Measurements from ENCODE around the gene PLEK. TPM values are rescaled to one million over a fixed set of nuclear protein-coding genes. Genes with fewer than 3 reads are reported as not detected.

PLEK gene
- total RNA-seq, 1 experiment from 2014 or later: not detected

- DNase-seq (ENCODE audit: low read depth in 1 of 2, low spot score in 2 of 2): no peak
- Histone ChIP-seq H3K27me3 (replicated peaks) (no peaks in the 10 kb centered on the region), H3K4me3 (no peak overlapping the region), H3K4me1 (replicated peaks) (no peaks in the 10 kb centered on the region), H3K36me3 (no peaks in the 10 kb centered on the region), H3K9me3 (replicated peaks) (no peaks in the 10 kb centered on the region; the same call in 1 of the 2 replicates), H3K27ac (no peak overlapping the region)
Observed at GRCh38 chr2:68418855-68419254, 53.8 kb downstream of the PLEK start.

GRCh38 chr2:68420254-68420910 is 55.3 kb downstream of the PLEK start:
- DNase-seq (ENCODE audit: low read depth in 1 of 2, low spot score in 2 of 2): no peak
- Histone ChIP-seq H3K4me1 (replicated peaks) (no peaks in the 10 kb centered on the region), H3K27me3 (replicated peaks) (no peaks in the 10 kb centered on the region), H3K36me3 (no peaks in the 10 kb centered on the region), H3K9me3 (replicated peaks) (no peaks in the 10 kb centered on the region), H3K27ac (no peak overlapping the region), H3K4me3 (no peak overlapping the region)

DNA sequence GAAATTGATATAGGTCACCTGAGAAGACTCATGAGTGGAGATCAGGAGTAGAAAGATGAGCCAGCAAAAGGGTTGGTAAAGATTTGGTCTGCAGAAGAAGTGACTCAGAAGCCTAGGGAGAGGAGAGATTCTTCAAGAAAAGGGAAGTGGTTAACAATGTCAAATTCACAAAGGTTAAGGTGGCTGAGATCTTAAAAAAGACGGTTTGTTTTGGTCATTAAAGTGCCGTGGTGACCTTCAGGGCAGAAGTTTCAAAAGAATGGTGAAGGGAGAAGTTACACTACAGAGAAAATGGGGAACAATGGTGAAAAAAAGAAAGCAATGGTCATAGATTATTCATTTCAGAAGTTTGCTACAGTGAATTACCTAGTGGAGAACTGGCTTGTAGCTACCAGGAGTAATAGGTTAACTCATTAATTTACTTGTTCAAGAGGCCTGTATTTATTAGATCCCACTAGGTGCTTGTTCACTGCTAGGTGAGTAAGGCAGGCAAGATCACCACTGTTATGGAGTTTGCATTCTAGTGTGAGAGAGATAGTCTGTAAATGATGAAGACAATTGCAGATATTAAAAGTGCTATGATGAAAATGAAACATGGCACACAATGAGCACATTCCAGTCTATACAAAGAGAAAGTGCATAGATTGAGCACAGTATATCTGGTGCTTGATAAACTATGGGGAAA is 59.0 kb downstream of the PLEK start:
- no peak overlapping the region for H3K27ac ChIP-seq
- H3K4me1 ChIP-seq (replicated peaks): peaks cover 11% of the 10 kb centered on the region; the same call in 1 of the 2 replicates
- no peaks in the 10 kb centered on the region for H3K27me3 ChIP-seq (replicated peaks)
- no peaks in the 10 kb centered on the region for H3K9me3 ChIP-seq (replicated peaks)
- H3K36me3 ChIP-seq: no peaks in the 10 kb centered on the region
- no peak for DNase-seq (ENCODE audit: low read depth in 1 of 2, low spot score in 2 of 2)
- no peak overlapping the region for H3K4me3 ChIP-seq

DNA sequence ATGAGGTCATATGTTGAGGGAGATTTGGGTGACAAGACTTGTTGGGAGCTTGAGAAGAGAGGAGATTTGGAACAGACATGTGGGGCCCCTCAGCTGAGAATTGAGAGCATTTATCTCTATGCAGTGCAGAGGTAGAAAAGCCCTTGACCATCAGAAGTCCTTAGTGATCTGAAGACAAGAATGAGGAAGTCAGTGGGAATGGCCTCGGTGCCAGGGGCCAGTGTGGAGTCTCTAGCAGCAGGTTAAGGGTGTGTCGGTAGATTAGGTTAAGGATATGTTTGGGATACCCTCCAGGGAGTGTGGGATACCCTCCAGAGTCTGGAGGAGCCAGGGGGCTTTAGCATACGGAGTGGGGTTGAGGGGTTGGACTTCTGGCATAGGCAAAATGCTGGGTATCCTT is 60.4 kb downstream of the PLEK start:
- Histone ChIP-seq H3K27me3 (replicated peaks) (no peaks in the 10 kb centered on the region), H3K27ac (no peak overlapping the region), H3K36me3 (no peaks in the 10 kb centered on the region), H3K9me3 (replicated peaks) (no peaks in the 10 kb centered on the region), H3K4me3 (no peak overlapping the region), H3K4me1 (replicated peaks) (peaks cover 11% of the 10 kb centered on the region; the same call in 1 of the 2 replicates)
- no peak for DNase-seq (ENCODE audit: low read depth in 1 of 2, low spot score in 2 of 2)

DNA sequence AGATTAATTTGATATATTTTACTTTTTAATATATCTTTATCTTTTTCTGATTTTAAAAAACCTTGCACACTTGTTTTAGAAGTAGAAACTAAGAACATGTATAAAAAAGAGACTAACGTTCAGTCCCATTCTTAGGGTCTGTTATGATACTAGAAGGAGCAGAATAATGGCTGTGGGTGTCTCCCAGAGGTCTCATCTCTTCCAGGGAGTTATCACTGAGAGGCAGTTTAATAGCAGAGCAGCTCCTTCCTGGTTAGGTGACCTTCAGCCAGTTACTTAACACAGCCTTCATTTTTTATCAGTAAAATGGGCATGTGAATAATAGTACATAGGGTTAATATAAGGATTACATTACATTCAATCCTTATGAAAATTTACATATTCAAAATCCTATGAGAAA is 61.4 kb downstream of the PLEK start:
- no peaks in the 10 kb centered on the region for H3K36me3 ChIP-seq
- H3K27ac ChIP-seq: no peak overlapping the region
- no peak for DNase-seq (ENCODE audit: low read depth in 1 of 2, low spot score in 2 of 2)
- H3K4me1 ChIP-seq (replicated peaks): peaks cover 11% of the 10 kb centered on the region; the same call in 1 of the 2 replicates
- no peaks in the 10 kb centered on the region for H3K9me3 ChIP-seq (replicated peaks)
- H3K4me3 ChIP-seq: no peak overlapping the region
- no peaks in the 10 kb centered on the region for H3K27me3 ChIP-seq (replicated peaks)

DNA sequence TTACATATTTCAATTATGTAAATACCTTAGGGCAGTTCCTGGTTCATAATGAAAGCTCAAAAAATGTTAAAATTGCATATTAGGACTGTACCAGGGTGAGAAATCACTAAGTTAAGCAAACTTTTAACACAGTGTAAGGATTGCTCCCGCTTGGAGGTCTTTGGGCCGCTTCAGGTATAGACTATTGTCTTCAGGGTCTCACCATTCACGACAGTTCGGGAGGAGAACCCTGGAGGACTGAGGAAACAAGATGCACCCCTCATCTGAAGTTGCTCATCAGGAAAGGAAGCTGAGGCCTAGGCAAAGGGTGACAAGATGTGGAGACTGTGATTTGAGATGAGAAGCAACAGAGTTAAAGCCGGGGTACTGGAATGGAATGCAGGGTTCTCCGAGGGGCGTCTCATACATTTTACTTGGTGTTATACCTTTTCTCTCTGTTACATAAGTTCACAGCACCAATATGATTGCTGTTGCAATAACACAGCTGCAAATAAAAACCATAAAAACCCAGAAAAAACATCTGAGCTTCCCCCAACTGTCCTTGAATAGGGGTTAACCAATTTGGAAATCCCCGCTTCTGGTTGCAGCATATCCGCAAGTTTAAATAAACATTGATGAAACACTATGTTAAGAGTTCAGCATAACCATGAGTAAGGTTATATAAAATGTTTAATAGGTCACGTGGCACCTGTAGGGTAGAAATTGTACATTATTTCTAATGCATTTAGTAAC is 61.9 kb downstream of the PLEK start:
- Histone ChIP-seq H3K4me1 (replicated peaks) (peaks cover 11% of the 10 kb centered on the region; the same call in 1 of the 2 replicates), H3K9me3 (replicated peaks) (no peaks in the 10 kb centered on the region), H3K4me3 (no peak overlapping the region), H3K36me3 (no peaks in the 10 kb centered on the region), H3K27me3 (replicated peaks) (no peaks in the 10 kb centered on the region), H3K27ac (no peak overlapping the region)
- peak in 1 of 2 experiments; percentile 14 for DNase-seq (ENCODE audit: low read depth in 1 of 2, low spot score in 2 of 2)

DNA sequence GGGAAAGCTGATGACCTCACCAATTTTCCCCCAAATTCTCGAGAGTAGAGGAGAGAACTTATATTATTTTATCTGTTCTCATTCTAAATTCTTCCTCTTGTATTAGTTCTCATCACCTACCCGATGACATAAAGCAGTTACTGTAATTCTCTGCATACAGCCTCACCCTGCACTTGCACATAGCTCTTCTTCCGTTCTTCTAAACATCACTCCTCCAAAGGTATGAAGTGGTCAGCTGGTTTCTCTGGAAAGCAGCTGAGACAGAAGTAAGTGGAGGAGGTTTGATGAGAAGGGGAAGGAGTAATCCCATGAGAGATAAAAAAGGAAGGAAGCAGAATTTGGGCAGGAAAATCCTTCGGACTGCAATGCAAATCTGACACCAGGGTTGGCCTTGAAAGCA is 63.0 kb downstream of the PLEK start:
- H3K27ac ChIP-seq: no peak overlapping the region
- H3K36me3 ChIP-seq: no peaks in the 10 kb centered on the region
- DNase-seq (ENCODE audit: low read depth in 1 of 2, low spot score in 2 of 2): no peak
- H3K4me3 ChIP-seq: no peak overlapping the region
- peaks cover 11% of the 10 kb centered on the region; the same call in 1 of the 2 replicates for H3K4me1 ChIP-seq (replicated peaks)
- no peaks in the 10 kb centered on the region for H3K9me3 ChIP-seq (replicated peaks)
- no peaks in the 10 kb centered on the region for H3K27me3 ChIP-seq (replicated peaks)

DNA sequence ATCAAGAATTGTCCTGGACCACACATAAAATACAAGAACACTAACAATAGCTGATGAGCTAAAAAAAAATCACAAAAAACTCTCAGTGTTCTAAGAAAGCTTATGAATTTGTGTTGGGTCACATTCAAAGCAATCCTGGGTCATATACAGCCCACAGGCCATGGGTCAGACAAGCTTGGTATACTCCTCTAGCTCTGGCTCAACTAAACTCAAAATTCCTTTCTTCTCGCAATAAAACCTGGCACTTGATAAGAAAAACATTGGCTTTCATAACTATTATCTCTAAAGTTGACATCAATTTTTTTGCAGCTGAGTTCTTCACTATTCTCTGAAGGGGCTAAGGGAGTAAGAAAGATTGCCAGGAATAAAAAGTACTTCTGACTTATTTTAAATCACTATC is 63.7 kb downstream of the PLEK start:
- Histone ChIP-seq H3K27me3 (replicated peaks) (no peaks in the 10 kb centered on the region), H3K9me3 (replicated peaks) (no peaks in the 10 kb centered on the region), H3K4me1 (replicated peaks) (peaks cover 11% of the 10 kb centered on the region; the same call in 1 of the 2 replicates), H3K4me3 (no peak overlapping the region), H3K27ac (no peak overlapping the region), H3K36me3 (no peaks in the 10 kb centered on the region)
- DNase-seq (ENCODE audit: low read depth in 1 of 2, low spot score in 2 of 2): no peak

DNA sequence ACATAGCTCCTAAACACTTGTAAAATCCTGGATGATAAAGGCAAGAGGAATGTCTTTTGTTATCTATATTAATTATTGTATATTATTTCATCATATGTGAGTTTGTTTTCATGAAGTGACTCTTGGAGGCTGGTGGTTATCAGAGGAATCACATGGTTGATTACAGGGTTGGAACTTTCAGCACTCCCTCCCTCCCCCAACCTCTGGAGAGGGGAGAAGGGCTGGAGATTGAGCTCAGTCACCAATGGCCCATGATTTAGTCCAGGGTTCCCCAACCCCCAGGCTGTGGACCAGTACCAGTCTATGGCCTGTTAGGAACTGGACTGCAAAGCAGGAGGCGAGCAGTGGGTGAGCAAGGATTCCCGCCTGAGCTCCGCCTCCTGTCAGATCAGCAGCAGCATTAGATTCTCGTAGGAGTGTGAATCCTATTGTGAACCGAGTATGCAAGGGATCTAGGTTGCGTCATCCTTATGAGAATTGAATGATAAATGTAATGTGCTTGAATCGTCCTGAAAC is 64.3 kb downstream of the PLEK start:
- no peak for DNase-seq (ENCODE audit: low read depth in 1 of 2, low spot score in 2 of 2)

DNA sequence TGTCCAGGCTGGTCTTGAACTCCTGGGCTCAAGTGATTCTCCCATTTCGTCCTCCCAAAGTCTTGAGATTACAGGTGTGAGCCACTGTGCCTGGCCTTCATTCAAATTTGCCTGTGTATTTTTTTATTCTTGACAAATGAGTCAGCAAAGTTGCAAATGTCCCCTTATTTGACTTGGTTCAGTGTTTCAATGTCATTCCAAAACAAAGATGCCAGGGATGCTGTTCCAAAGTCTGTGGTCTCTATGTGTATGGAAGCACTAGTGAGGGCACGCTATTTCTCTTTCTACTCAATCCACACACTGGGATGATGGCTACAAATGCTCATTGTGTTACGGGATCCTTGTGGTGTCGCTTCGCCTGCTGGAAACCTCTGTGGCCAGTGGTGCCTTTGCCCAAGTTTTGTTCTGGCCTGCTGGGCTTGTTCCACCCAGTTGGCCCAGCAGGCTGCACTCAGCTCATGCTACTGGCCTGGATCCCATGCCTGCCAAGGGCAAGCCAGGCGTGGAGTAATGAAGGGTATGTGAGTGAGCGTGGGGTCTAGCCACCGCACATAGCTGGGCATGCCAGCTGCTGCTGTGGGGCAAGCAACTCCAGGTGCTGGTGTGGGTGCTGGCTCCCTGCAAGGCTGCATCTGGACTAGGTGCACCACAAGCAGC is 66.4 kb downstream of the PLEK start:
- H3K9me3 ChIP-seq (replicated peaks): no peaks in the 10 kb centered on the region
- H3K27ac ChIP-seq: no peak overlapping the region
- peaks cover 11% of the 10 kb centered on the region; the same call in 1 of the 2 replicates for H3K4me1 ChIP-seq (replicated peaks)
- no peaks in the 10 kb centered on the region for H3K36me3 ChIP-seq
- no peak for DNase-seq (ENCODE audit: low read depth in 1 of 2, low spot score in 2 of 2)
- H3K4me3 ChIP-seq: no peak overlapping the region
- no peaks in the 10 kb centered on the region for H3K27me3 ChIP-seq (replicated peaks)

More for the DNA sequence above, 64.3 kb downstream of the PLEK start:
- no peaks in the 10 kb centered on the region for H3K36me3 ChIP-seq
- H3K27ac ChIP-seq: no peak overlapping the region
- H3K4me1 ChIP-seq (replicated peaks): peaks cover 11% of the 10 kb centered on the region; the same call in 1 of the 2 replicates
- H3K9me3 ChIP-seq (replicated peaks): no peaks in the 10 kb centered on the region
- H3K27me3 ChIP-seq (replicated peaks): no peaks in the 10 kb centered on the region
- no peak overlapping the region for H3K4me3 ChIP-seq

GRCh38 chr2:68432696-68433658 is 67.9 kb downstream of the PLEK start:
- DNase-seq (ENCODE audit: low read depth in 1 of 2, low spot score in 2 of 2): no peak
- Histone ChIP-seq H3K36me3 (no peaks in the 10 kb centered on the region), H3K4me3 (no peak overlapping the region), H3K27ac (no peak overlapping the region), H3K9me3 (replicated peaks) (no peaks in the 10 kb centered on the region), H3K4me1 (replicated peaks) (no peaks in the 10 kb centered on the region), H3K27me3 (replicated peaks) (no peaks in the 10 kb centered on the region)

DNA sequence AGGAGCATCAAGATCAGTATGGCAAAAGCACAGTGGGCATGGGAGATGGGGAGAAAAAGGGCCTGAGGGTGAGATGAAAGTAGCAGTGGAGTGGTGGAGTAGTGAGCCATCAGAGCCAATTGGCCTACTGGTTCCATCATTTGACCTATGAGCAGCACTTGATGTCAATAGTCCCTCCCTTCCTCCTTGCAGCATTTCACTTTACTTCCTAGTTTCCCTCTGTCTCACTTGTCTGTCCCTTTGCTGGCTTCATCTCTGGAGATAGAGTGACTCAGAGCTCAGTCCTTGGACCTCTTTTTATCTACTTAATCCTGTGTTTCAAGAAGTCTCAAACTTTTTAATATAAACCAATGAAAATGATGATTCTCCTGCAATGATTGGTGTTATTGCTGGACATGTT is 69.9 kb downstream of the PLEK start:
- Histone ChIP-seq H3K4me3 (no peak overlapping the region), H3K27ac (no peak overlapping the region), H3K4me1 (replicated peaks) (no peaks in the 10 kb centered on the region), H3K36me3 (no peaks in the 10 kb centered on the region), H3K9me3 (replicated peaks) (no peaks in the 10 kb centered on the region), H3K27me3 (replicated peaks) (no peaks in the 10 kb centered on the region)
- DNase-seq (ENCODE audit: low read depth in 1 of 2, low spot score in 2 of 2): no peak

Measured in SJSA1 (cell line).